H1 (cell line): ENCODE data around the gene PNLIPRP1. TPM values are rescaled to one million over a fixed set of nuclear protein-coding genes. Genes with fewer than 3 reads are reported as not detected.

ENCODE experiments used
- CTCF ChIA-PET: fragments of 300-600 bp; sonication (Branson Sonifier 250); formaldehyde crosslinking; loops from one replicate; lab custom pipeline; 2021; ENCODE audit not compliant: partially characterized antibody; lab: Charles Lee
- POLR2A ChIA-PET: fragments of 300-600 bp; sonication (Branson Sonifier 250); formaldehyde crosslinking; loops from one replicate; lab custom pipeline; 2021; ENCODE audit warnings: inconsistent platforms; ENCODE audit not compliant: partially characterized antibody; lab: Charles Lee
- DNase-seq, 2 experiments: peaks; one replicate each; pipeline versions ENCODE4 v3.0.0 to v3.0.0-alpha.2; 2010 to 2022; ENCODE audit warnings: low spot score in 2 of 2, low read depth in 1 of 2, mixed read lengths in 1 of 2
- FAIRE-seq: peaks from 2 replicates; lab custom pipeline; 2011; peaks lifted over from hg19 to GRCh38; lab: Jason Lieb, UNC
- H2AFZ ChIP-seq: 2 replicates; pipeline ENCODE4 v1.8.1; 2012; ENCODE audit warnings: low read length, inconsistent platforms
- H2AK5ac ChIP-seq: 2 replicates; pipeline ENCODE4 v1.6.1; 2013; ENCODE audit warnings: low read depth, low read length
- H2BK120ac ChIP-seq: replicated peaks from 2 replicates; pipeline ENCODE3; 2013; ENCODE audit warnings: low read depth, low read length, inconsistent platforms
- H2BK12ac ChIP-seq: 2 replicates; pipeline ENCODE4 v1.6.1; 2013; ENCODE audit warnings: low read depth, low read length
- H2BK15ac ChIP-seq: 2 replicates; pipeline ENCODE4 v1.6.1; 2013; ENCODE audit warnings: low read length
- H2BK20ac ChIP-seq: 2 replicates; pipeline ENCODE4 v1.6.1; 2013; ENCODE audit warnings: low read length
- H2BK5ac ChIP-seq: 2 replicates; pipeline ENCODE4 v1.6.1; 2013; ENCODE audit warnings: low read depth, low read length
- H3K14ac ChIP-seq: 2 replicates; pipeline ENCODE4 v1.6.1; 2013; ENCODE audit warnings: inconsistent platforms; ENCODE audit not compliant: insufficient read length
- H3K18ac ChIP-seq: 2 replicates; pipeline ENCODE4 v1.6.1; 2013; ENCODE audit warnings: low read length; ENCODE audit errors: extremely low read depth
- H3K23ac ChIP-seq: 2 replicates; pipeline ENCODE4 v1.6.1; 2013; ENCODE audit warnings: inconsistent platforms; ENCODE audit not compliant: insufficient read length
- H3K23me2 ChIP-seq: 2 replicates; pipeline ENCODE4 v1.6.1; 2013; ENCODE audit warnings: low read depth, low read length
- H3K27ac ChIP-seq: 2 replicates; pipeline ENCODE4 v1.6.1; 2011; ENCODE audit warnings: low read depth, low read length, inconsistent platforms
- H3K27me3 ChIP-seq, 4 experiments: replicated peaks in 1 of 4; 1 replicate in 1 of 4; 2 replicates in 3 of 4; pipeline versions ENCODE4 v1.6.1 to v1.8.1; 2011 to 2013; ENCODE audit warnings: low read length in 3 of 4, mild to moderate bottlenecking in 3 of 4, inconsistent platforms in 2 of 4, mixed read lengths in 2 of 4, moderate library complexity in 1 of 4; ENCODE audit not compliant: control insufficient read depth in 3 of 4, insufficient read depth in 3 of 4; ENCODE audit errors: extremely low read depth in 1 of 4
- H3K36me3 ChIP-seq, 4 experiments: 2 replicates each; pipeline versions ENCODE4 v1.6.1 to v1.8.1; 2011 to 2013; ENCODE audit warnings: mild to moderate bottlenecking in 4 of 4, low read length in 3 of 4, moderate library complexity in 2 of 4, control low read depth in 1 of 4, inconsistent platforms in 1 of 4; ENCODE audit not compliant: insufficient read depth in 4 of 4, control insufficient read depth in 2 of 4
- H3K4ac ChIP-seq: replicated peaks from 2 replicates; pipeline ENCODE3; 2013; ENCODE audit warnings: low read length, low read depth, mixed read lengths, inconsistent platforms; ENCODE audit not compliant: insufficient read length
- H3K4me1 ChIP-seq, 4 experiments: replicated peaks in 1 of 4; 1 replicate in 1 of 4; 2 replicates in 3 of 4; pipeline versions ENCODE4 v1.6.1 to v1.8.1; 2011 to 2013; ENCODE audit warnings: low read length in 3 of 4, inconsistent platforms in 2 of 4, mixed read lengths in 1 of 4; ENCODE audit not compliant: insufficient read depth in 4 of 4, control insufficient read depth in 3 of 4
- H3K4me2 ChIP-seq, 2 experiments: 2 replicates each; pipeline versions ENCODE4 v1.6.1 to v1.8.1; 2011 to 2013; ENCODE audit warnings: low read depth in 2 of 2, low read length in 2 of 2, control low read depth in 1 of 2, inconsistent platforms in 1 of 2, mild to moderate bottlenecking in 1 of 2; ENCODE audit not compliant: insufficient read depth in 1 of 2
- H3K4me3 ChIP-seq, 4 experiments: fragments of 200-600, 300-600 bp in 1 of 4; sonication (generic), shearing (Covaris generic), sonication (Bioruptor Twin) in 1 of 4; 2 replicates each; pipeline versions ENCODE4 v1.5.1 to v1.8.1; 2011 to 2016; ENCODE audit warnings: low read length in 4 of 4, low read depth in 3 of 4, control low read depth in 2 of 4, inconsistent platforms in 2 of 4, mild to moderate bottlenecking in 2 of 4, mixed read lengths in 1 of 4, moderate library complexity in 1 of 4; ENCODE audit not compliant: insufficient read depth in 2 of 4; ENCODE audit errors: extremely low read depth in 1 of 4
- H3K56ac ChIP-seq: replicated peaks from 2 replicates; pipeline ENCODE3; 2013; ENCODE audit warnings: low read depth, mild to moderate bottlenecking, mixed read lengths, low read length, inconsistent platforms; ENCODE audit not compliant: insufficient read length
- H3K79me1 ChIP-seq: 2 replicates; pipeline ENCODE4 v1.6.1; 2013; ENCODE audit warnings: low read depth, low read length, control low read depth
- H3K79me2 ChIP-seq, 2 experiments: 2 replicates each; pipeline versions ENCODE4 v1.6.1 to v1.8.1; 2012 to 2013; ENCODE audit warnings: low read length in 2 of 2, mild to moderate bottlenecking in 2 of 2, inconsistent platforms in 1 of 2; ENCODE audit not compliant: insufficient read depth in 2 of 2, control insufficient read depth in 1 of 2
- H3K9ac ChIP-seq, 4 experiments: replicated peaks in 1 of 4; 1 replicate in 1 of 4; 2 replicates in 3 of 4; pipeline versions ENCODE4 v1.6.1 to v1.8.1; 2011 to 2013; ENCODE audit warnings: low read depth in 3 of 4, low read length in 3 of 4, control low read depth in 2 of 4, mild to moderate bottlenecking in 2 of 4, moderate library complexity in 2 of 4, inconsistent platforms in 1 of 4; ENCODE audit errors: extremely low read depth in 1 of 4
- H3K9me3 ChIP-seq, 2 experiments: 2 replicates each; pipeline versions ENCODE4 v1.6.1 to v1.8.1; 2012 to 2013; ENCODE audit warnings: mild to moderate bottlenecking in 2 of 2, moderate library complexity in 2 of 2, control low read depth in 1 of 2, inconsistent platforms in 1 of 2, low read depth in 1 of 2, low read length in 1 of 2, mixed read lengths in 1 of 2; ENCODE audit not compliant: insufficient read depth in 2 of 2
- H4K20me1 ChIP-seq, 2 experiments: replicated peaks in 1 of 2; 2 replicates each; pipeline versions ENCODE3 to v1.8.1; 2011 to 2013; ENCODE audit warnings: inconsistent platforms in 2 of 2, low read length in 2 of 2, mild to moderate bottlenecking in 1 of 2; ENCODE audit not compliant: insufficient read depth in 2 of 2, control insufficient read depth in 1 of 2
- H4K5ac ChIP-seq: 2 replicates; pipeline ENCODE4 v1.6.1; 2013; ENCODE audit warnings: low read length, low read depth, mixed read lengths, inconsistent platforms; ENCODE audit not compliant: insufficient read length
- H4K8ac ChIP-seq: 2 replicates; pipeline ENCODE4 v1.8.0; 2013; ENCODE audit warnings: mild to moderate bottlenecking, moderate library complexity, low read length, inconsistent platforms; ENCODE audit not compliant: insufficient read depth; ENCODE audit errors: extremely low read depth
- H4K91ac ChIP-seq: replicated peaks from 2 replicates; pipeline ENCODE3; 2013; ENCODE audit warnings: low read length, mixed read lengths, inconsistent platforms; ENCODE audit not compliant: insufficient read length
- CHD1 ChIP-seq: IDR thresholded peaks from 2 replicates; pipeline ENCODE4 v1.6.1; 2012; ENCODE audit warnings: low read depth, low read length, improper control_type of control experiment
- WGBS, 2 experiments: shearing (Covaris generic) in 1 of 2; methylation state at CpG; one replicate each; pipeline versions ENCODE4 v1.1.6 to v1.1.7; 2013 to 2015; ENCODE audit warnings: low lambda C conversion rate in 2 of 2, mixed read lengths in 2 of 2, inconsistent platforms in 1 of 2, low coverage in 1 of 2, missing lambda C conversion rate in 1 of 2; ENCODE audit not compliant: insufficient replicate concordance in 2 of 2, insufficient coverage in 1 of 2, insufficient read length in 1 of 2; ENCODE audit errors: extremely low coverage in 1 of 2, missing lambda C conversion rate in 1 of 2; 5-methylcytosine and 5-hydroxymethylcytosine counted together
- polyA plus RNA-seq, 7 experiments: library from polyadenylated mRNA; depleted of rRNA in 3 of 7; stranded (reverse) in 5 of 7; unstranded in 2 of 7; fragments of >200 nt in 5 of 7; fragments of 200-250 nt in 2 of 7; gene quantifications; 1 replicate in 5 of 7; 2 replicates in 1 of 7; 4 replicates in 1 of 7; pipeline versions ENCODE4 v1.2.1 to v1.2.3, GENCODE V29; 2011 to 2013; ENCODE audit warnings: missing spikeins in 2 of 7, mixed read lengths in 2 of 7
- total RNA-seq: library from RNA; stranded (reverse); fragmentation: NEBNext Ultra II Directional; extraction: Animal tissue kit (Norgen Biotek cat#: 25700); gene quantifications from 2 replicates; pipeline ENCODE4 v1.2.1, GENCODE V29; 2021
- TF ChIP-seq, protein P1 (sequence below): IDR thresholded peaks from 2 replicates; pipeline ENCODE4 v1.6.1; 2012; ENCODE audit warnings: inconsistent platforms
- TF ChIP-seq, protein P2 (sequence below): IDR thresholded peaks from 2 replicates; pipeline ENCODE4 v1.6.1; 2012; ENCODE audit warnings: inconsistent platforms

PNLIPRP1 gene
- total and polyA plus RNA-seq, 2 of the 8 experiments (the other 6 are each of a cell fraction or from before 2014, with no cell fraction given) = not detected

DNA sequence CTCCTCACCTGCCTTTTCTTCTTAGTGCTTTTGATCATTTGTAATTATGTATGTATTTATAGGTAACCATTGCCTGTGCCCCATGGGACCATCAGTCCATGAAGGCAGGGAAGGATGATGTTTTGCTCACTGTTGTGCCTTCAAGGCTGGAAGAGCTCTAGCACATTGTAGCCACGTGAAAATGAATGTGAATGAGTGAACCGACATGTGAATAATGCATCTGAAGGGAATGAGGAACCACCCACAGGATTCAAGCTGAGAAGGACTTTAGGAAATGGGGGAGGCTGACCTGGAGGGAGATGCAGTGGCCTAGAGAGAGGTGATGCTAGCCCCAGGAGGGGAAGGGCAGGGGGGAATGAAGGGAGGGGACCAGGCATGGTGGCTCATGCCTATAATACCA, 24.0 kb downstream of the PNLIPRP1 start:
- DNase-seq (no peak), FAIRE-seq (no peak)
- H2AFZ ChIP-seq = no peak overlapping the region
- no peaks in the 10 kb centered on the region for H4K20me1 ChIP-seq
- ChIA-PET POLR2A (no interaction called here), CTCF (interaction anchor here (0.8 to 2.4 kb wide), 5 partner anchors 11 to 602 kb away, joined by 3 to 13 read pairs (median 5); no protein-coding TSS in a partner anchor)
- peaks cover 0 to 4% (median 0%) of the 10 kb centered on the region in 4 experiments; a peak in 2 of 7 replicates for H3K27me3 ChIP-seq
- H3K56ac ChIP-seq = no peak overlapping the region
- no peak for TF ChIP-seq CHD1
- TF ChIP-seq, protein P1, sequence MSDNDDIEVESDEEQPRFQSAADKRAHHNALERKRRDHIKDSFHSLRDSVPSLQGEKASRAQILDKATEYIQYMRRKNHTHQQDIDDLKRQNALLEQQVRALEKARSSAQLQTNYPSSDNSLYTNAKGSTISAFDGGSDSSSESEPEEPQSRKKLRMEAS = peak; percentile 26; the same call in 1 of the 2 replicates
- TF ChIP-seq, protein P2, sequence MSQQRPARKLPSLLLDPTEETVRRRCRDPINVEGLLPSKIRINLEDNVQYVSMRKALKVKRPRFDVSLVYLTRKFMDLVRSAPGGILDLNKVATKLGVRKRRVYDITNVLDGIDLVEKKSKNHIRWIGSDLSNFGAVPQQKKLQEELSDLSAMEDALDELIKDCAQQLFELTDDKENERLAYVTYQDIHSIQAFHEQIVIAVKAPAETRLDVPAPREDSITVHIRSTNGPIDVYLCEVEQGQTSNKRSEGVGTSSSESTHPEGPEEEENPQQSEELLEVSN = 0 out of 2 replicates have a peak, but pooled peaks have one; percentile 19
- peaks cover 3 to 4% of the 10 kb centered on the region in 2 experiments; a peak in 2 of 4 replicates for H3K9me3 ChIP-seq
- no peaks in the 10 kb centered on the region; a peak in 1 of 7 replicates for H3K4me1 ChIP-seq
- H3K27ac ChIP-seq = no peak overlapping the region
- no peak overlapping the region for H3K4ac ChIP-seq
- no peak overlapping the region for H3K14ac ChIP-seq
- H3K4me2 ChIP-seq = no peak overlapping the region
- H3K23ac ChIP-seq = no peak overlapping the region
- no peak overlapping the region for H2BK12ac ChIP-seq
- H4K8ac ChIP-seq = no peak overlapping the region
- no peak overlapping the region for H2BK15ac ChIP-seq
- 31% methylated on average over 2 of the region's 2 CpGs; no CpG with 5 or more reads in 1 of the 2 experiments for WGBS, 2 experiments
- H2BK5ac ChIP-seq = no peak overlapping the region
- no peaks in the 10 kb centered on the region for H3K23me2 ChIP-seq
- no peak overlapping the region for H3K18ac ChIP-seq
- H2BK20ac ChIP-seq = no peak overlapping the region
- no peak overlapping the region for H3K9ac ChIP-seq
- no peak overlapping the region for H4K91ac ChIP-seq
- H3K36me3 ChIP-seq = no peaks in the 10 kb centered on the region
- no peaks in the 10 kb centered on the region for H3K79me1 ChIP-seq
- H4K5ac ChIP-seq = no peak overlapping the region
- H2AK5ac ChIP-seq = no peak overlapping the region
- no peaks in the 10 kb centered on the region for H3K79me2 ChIP-seq
- H3K4me3 ChIP-seq = no peak overlapping the region
- no peak overlapping the region for H2BK120ac ChIP-seq
